ENCODE results near the gene HOXA7. TPM values are rescaled to one million over a fixed set of nuclear protein-coding genes. Genes with fewer than 3 reads are reported as not detected.

The HOXA7 gene
- total and polyA plus RNA-seq, 2 experiments from 2014 or later: 0.24 TPM; not detected in 1

DNA sequence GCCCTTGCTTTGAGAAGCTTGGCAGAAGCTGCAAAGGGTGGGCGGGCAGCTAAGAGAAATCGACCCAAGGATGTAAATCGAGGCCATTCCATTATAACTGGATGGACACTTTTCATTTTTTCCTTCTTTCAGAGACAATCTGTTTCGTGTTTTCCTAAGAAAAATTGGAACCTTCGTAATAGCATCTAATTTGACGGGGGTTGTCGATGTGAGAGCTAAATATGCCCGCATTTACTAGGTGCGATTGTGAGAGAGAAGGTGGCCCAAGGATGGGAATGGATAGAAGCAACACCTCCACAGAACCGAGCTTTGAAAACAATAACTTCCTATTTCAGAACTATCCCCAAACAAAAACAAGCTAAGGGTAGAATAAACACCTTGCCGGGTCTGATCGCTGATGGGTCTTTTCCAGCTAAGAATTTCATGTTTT is 25.1 kb downstream of the HOXA7 start:
- H3K4me2 ChIP-seq: peak overlapping the region; percentile 84
- Mint-ChIP-seq H3K4me1 (no peaks in the 10 kb centered on the region; the same call in 2 of the 3 replicates), H3K27me3 (ENCODE audit: insufficient read depth, low read depth, poor library complexity) (peaks cover 96% of the 10 kb centered on the region), H3K9me3 (no peaks in the 10 kb centered on the region; the same call in 2 of the 3 replicates), H3K4me3 (peak overlapping the region; percentile 53), H3K27ac (no peak overlapping the region), H3K36me3 (ENCODE audit: low read depth) (no peaks in the 10 kb centered on the region)
- no peaks in the 10 kb centered on the region for H3K36me3 ChIP-seq (ENCODE audit: insufficient read depth)
- peak overlapping the region; percentile 62 for H3K4me3 ChIP-seq
- DNase-seq (ENCODE audit: low spot score) (no peak), ATAC-seq (no peak)
- H3K9me2 ChIP-seq (ENCODE audit: insufficient read depth): no peaks in the 10 kb centered on the region
- H3F3A ChIP-seq (replicated peaks; ENCODE audit: low read depth): peaks cover 54% of the 10 kb centered on the region
- H3K79me2 ChIP-seq (replicated peaks; ENCODE audit: insufficient read depth): no peaks in the 10 kb centered on the region
- H4K20me1 ChIP-seq (replicated peaks; ENCODE audit: insufficient read depth): peaks cover 65% of the 10 kb centered on the region
- H3K27me3 ChIP-seq (ENCODE audit: insufficient read depth): peaks cover 100% of the 10 kb centered on the region
- peak overlapping the region; percentile 56; the same call in 1 of the 2 replicates for H2AFZ ChIP-seq
- H3K4me1 ChIP-seq (ENCODE audit: insufficient read depth): peaks cover 7% of the 10 kb centered on the region; the same call in 1 of the 2 replicates
- H3K27ac ChIP-seq (ENCODE audit: low read depth): no peak overlapping the region
- TF ChIP-seq, protein P1, sequence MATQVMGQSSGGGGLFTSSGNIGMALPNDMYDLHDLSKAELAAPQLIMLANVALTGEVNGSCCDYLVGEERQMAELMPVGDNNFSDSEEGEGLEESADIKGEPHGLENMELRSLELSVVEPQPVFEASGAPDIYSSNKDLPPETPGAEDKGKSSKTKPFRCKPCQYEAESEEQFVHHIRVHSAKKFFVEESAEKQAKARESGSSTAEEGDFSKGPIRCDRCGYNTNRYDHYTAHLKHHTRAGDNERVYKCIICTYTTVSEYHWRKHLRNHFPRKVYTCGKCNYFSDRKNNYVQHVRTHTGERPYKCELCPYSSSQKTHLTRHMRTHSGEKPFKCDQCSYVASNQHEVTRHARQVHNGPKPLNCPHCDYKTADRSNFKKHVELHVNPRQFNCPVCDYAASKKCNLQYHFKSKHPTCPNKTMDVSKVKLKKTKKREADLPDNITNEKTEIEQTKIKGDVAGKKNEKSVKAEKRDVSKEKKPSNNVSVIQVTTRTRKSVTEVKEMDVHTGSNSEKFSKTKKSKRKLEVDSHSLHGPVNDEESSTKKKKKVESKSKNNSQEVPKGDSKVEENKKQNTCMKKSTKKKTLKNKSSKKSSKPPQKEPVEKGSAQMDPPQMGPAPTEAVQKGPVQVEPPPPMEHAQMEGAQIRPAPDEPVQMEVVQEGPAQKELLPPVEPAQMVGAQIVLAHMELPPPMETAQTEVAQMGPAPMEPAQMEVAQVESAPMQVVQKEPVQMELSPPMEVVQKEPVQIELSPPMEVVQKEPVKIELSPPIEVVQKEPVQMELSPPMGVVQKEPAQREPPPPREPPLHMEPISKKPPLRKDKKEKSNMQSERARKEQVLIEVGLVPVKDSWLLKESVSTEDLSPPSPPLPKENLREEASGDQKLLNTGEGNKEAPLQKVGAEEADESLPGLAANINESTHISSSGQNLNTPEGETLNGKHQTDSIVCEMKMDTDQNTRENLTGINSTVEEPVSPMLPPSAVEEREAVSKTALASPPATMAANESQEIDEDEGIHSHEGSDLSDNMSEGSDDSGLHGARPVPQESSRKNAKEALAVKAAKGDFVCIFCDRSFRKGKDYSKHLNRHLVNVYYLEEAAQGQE (IDR thresholded peaks at IDR 0.05; ENCODE audit: unreplicated experiment): no peak
- TF ChIP-seq JUNB (IDR thresholded peaks at IDR 0.05; ENCODE audit: unreplicated experiment): no peak
- no peak for TF ChIP-seq CREB1 (CRISPR knock-in tag; IDR thresholded peaks at IDR 0.05; ENCODE audit: low read depth)
- no peak for TF ChIP-seq ZNF114 (CRISPR knock-in tag; IDR thresholded peaks at IDR 0.05)
- peak; percentile 6 for TF ChIP-seq EZH2phosphoT487 (IDR thresholded peaks at IDR 0.05; ENCODE audit: unreplicated experiment)
- TF ChIP-seq STAT1 (IDR thresholded peaks at IDR 0.05; ENCODE audit: unreplicated experiment): no peak
- TF ChIP-seq, protein P2, sequence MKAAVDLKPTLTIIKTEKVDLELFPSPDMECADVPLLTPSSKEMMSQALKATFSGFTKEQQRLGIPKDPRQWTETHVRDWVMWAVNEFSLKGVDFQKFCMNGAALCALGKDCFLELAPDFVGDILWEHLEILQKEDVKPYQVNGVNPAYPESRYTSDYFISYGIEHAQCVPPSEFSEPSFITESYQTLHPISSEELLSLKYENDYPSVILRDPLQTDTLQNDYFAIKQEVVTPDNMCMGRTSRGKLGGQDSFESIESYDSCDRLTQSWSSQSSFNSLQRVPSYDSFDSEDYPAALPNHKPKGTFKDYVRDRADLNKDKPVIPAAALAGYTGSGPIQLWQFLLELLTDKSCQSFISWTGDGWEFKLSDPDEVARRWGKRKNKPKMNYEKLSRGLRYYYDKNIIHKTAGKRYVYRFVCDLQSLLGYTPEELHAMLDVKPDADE (IDR thresholded peaks at IDR 0.05): no peak
- TF ChIP-seq, protein P3, sequence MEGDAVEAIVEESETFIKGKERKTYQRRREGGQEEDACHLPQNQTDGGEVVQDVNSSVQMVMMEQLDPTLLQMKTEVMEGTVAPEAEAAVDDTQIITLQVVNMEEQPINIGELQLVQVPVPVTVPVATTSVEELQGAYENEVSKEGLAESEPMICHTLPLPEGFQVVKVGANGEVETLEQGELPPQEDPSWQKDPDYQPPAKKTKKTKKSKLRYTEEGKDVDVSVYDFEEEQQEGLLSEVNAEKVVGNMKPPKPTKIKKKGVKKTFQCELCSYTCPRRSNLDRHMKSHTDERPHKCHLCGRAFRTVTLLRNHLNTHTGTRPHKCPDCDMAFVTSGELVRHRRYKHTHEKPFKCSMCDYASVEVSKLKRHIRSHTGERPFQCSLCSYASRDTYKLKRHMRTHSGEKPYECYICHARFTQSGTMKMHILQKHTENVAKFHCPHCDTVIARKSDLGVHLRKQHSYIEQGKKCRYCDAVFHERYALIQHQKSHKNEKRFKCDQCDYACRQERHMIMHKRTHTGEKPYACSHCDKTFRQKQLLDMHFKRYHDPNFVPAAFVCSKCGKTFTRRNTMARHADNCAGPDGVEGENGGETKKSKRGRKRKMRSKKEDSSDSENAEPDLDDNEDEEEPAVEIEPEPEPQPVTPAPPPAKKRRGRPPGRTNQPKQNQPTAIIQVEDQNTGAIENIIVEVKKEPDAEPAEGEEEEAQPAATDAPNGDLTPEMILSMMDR (conservative IDR thresholded peaks at IDR 0.05; ENCODE audit: low read depth in 2 of 2): no peak
- TF ChIP-seq NANOG (IDR thresholded peaks at IDR 0.05; ENCODE audit: borderline replicate concordance): no peak
- peak; percentile 87 for TF ChIP-seq EZH2 (IDR thresholded peaks at IDR 0.05; ENCODE audit: low read depth, unreplicated experiment)
- TF ChIP-seq ZNF331 (CRISPR knock-in tag; IDR thresholded peaks at IDR 0.05; ENCODE audit: low read depth): no peak
- no peak for TF ChIP-seq POLR2AphosphoS5 (IDR thresholded peaks at IDR 0.05; ENCODE audit: low read depth)
- TF ChIP-seq, protein P4, sequence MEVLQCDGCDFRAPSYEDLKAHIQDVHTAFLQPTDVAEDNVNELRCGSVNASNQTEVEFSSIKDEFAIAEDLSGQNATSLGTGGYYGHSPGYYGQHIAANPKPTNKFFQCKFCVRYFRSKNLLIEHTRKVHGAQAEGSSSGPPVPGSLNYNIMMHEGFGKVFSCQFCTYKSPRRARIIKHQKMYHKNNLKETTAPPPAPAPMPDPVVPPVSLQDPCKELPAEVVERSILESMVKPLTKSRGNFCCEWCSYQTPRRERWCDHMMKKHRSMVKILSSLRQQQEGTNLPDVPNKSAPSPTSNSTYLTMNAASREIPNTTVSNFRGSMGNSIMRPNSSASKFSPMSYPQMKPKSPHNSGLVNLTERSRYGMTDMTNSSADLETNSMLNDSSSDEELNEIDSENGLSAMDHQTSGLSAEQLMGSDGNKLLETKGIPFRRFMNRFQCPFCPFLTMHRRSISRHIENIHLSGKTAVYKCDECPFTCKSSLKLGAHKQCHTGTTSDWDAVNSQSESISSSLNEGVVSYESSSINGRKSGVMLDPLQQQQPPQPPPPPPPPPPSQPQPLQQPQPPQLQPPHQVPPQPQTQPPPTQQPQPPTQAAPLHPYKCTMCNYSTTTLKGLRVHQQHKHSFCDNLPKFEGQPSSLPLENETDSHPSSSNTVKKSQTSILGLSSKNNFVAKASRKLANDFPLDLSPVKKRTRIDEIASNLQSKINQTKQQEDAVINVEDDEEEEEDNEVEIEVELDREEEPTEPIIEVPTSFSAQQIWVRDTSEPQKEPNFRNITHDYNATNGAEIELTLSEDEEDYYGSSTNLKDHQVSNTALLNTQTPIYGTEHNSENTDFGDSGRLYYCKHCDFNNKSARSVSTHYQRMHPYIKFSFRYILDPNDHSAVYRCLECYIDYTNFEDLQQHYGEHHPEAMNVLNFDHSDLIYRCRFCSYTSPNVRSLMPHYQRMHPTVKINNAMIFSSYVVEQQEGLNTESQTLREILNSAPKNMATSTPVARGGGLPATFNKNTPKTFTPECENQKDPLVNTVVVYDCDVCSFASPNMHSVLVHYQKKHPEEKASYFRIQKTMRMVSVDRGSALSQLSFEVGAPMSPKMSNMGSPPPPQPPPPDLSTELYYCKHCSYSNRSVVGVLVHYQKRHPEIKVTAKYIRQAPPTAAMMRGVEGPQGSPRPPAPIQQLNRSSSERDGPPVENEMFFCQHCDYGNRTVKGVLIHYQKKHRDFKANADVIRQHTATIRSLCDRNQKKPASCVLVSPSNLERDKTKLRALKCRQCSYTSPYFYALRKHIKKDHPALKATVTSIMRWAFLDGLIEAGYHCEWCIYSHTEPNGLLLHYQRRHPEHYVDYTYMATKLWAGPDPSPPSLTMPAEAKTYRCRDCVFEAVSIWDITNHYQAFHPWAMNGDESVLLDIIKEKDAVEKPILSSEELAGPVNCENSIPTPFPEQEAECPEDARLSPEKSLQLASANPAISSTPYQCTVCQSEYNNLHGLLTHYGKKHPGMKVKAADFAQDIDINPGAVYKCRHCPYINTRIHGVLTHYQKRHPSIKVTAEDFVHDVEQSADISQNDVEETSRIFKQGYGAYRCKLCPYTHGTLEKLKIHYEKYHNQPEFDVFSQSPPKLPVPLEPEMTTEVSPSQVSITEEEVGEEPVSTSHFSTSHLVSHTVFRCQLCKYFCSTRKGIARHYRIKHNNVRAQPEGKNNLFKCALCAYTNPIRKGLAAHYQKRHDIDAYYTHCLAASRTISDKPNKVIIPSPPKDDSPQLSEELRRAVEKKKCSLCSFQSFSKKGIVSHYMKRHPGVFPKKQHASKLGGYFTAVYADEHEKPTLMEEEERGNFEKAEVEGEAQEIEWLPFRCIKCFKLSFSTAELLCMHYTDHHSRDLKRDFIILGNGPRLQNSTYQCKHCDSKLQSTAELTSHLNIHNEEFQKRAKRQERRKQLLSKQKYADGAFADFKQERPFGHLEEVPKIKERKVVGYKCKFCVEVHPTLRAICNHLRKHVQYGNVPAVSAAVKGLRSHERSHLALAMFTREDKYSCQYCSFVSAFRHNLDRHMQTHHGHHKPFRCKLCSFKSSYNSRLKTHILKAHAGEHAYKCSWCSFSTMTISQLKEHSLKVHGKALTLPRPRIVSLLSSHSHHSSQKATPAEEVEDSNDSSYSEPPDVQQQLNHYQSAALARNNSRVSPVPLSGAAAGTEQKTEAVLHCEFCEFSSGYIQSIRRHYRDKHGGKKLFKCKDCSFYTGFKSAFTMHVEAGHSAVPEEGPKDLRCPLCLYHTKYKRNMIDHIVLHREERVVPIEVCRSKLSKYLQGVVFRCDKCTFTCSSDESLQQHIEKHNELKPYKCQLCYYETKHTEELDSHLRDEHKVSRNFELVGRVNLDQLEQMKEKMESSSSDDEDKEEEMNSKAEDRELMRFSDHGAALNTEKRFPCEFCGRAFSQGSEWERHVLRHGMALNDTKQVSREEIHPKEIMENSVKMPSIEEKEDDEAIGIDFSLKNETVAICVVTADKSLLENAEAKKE (CRISPR knock-in tag; IDR thresholded peaks at IDR 0.05): no peak

All from GM23338 (cell line).